B cell (primary cell): ENCODE data around the gene NUBP2. TPM values are rescaled to one million over a fixed set of nuclear protein-coding genes. Genes with fewer than 3 reads are reported as not detected.

Experiments
- ATAC-seq: fragments of 200-7000 bp; cut with Tn5 transposase; one replicate; pipeline ENCODE4 v1.10.0; 2021; ENCODE audit warnings: low read depth, mild to moderate bottlenecking, moderate number of reproducible peaks, moderate library complexity
- CTCF ChIA-PET: fragments of 350-600 bp; sonication (Branson Sonifier 250); formaldehyde crosslinking; loops from one replicate; lab custom pipeline; 2021; ENCODE audit warnings: antibody characterized with exemption, inconsistent platforms; lab: Charles Lee
- POLR2A ChIA-PET: fragments of 350-600 bp; sonication (Branson Sonifier 250); formaldehyde crosslinking; loops from one replicate; lab custom pipeline; 2021; ENCODE audit warnings: antibody characterized with exemption; lab: Charles Lee
- DNase-seq: peaks from one replicate; pipeline ENCODE4 v3.0.0; 2013
- H2AFZ ChIP-seq: 2 replicates; pipeline ENCODE4 v1.6.1; 2012; ENCODE audit warnings: mild to moderate bottlenecking, low read depth, low read length; ENCODE audit not compliant: insufficient read depth, poor library complexity, severe bottlenecking
- H3K27ac ChIP-seq, 2 donors: 1 replicate in 1 of 2; 2 replicates in 1 of 2; pipeline ENCODE4 v1.5.1; 2012 to 2013; ENCODE audit warnings: low read length in 2 of 2, mild to moderate bottlenecking in 2 of 2, moderate library complexity in 1 of 2
- H3K27me3 ChIP-seq, 4 experiments: fragments of 200-600 bp in 1 of 4; sonication (generic) in 1 of 4; replicated peaks in 1 of 4; 1 replicate in 2 of 4; 2 replicates in 2 of 4; pipeline versions ENCODE4 v1.6.1 to v1.7.0; 2013 to 2016; ENCODE audit warnings: low read length in 3 of 4, mild to moderate bottlenecking in 2 of 4, mixed read lengths in 1 of 4, moderate library complexity in 1 of 4; ENCODE audit not compliant: insufficient read depth in 4 of 4, control insufficient read depth in 3 of 4; ENCODE audit errors: control extremely low read depth in 1 of 4
- H3K36me3 ChIP-seq, 2 experiments: replicated peaks in 1 of 2; 1 replicate in 1 of 2; 2 replicates in 1 of 2; pipeline versions ENCODE4 v1.6.1 to v1.7.1; 2013; ENCODE audit warnings: low read length in 1 of 2; ENCODE audit not compliant: insufficient read depth in 2 of 2, control insufficient read depth in 1 of 2; ENCODE audit errors: control extremely low read depth in 1 of 2, extremely low read depth in 1 of 2
- H3K4me1 ChIP-seq, 2 donors: fragments of 200-600 bp in 1 of 2; sonication (generic) in 1 of 2; 1 replicate in 1 of 2; 2 replicates in 1 of 2; pipeline versions ENCODE4 v1.5.1 to v1.6.1; 2013 to 2017; ENCODE audit warnings: low read length in 2 of 2; ENCODE audit not compliant: control insufficient read depth in 2 of 2, insufficient read depth in 2 of 2
- H3K4me2 ChIP-seq: replicated peaks from 2 replicates; pipeline ENCODE3; 2012; ENCODE audit warnings: mild to moderate bottlenecking, low read depth, low read length; ENCODE audit not compliant: poor library complexity, severe bottlenecking
- H3K4me3 ChIP-seq, 5 experiments: fragments of 200-600 bp in 1 of 5; sonication (generic) in 1 of 5; 1 replicate in 3 of 5; 2 replicates in 2 of 5; pipeline versions ENCODE4 v1.5.1 to v1.7.0; 2011 to 2016; ENCODE audit warnings: low read length in 4 of 5, mild to moderate bottlenecking in 4 of 5, low read depth in 2 of 5, control low read depth in 1 of 5, moderate library complexity in 1 of 5; ENCODE audit not compliant: insufficient read depth in 1 of 5; ENCODE audit errors: control extremely low read depth in 1 of 5, extremely low read depth in 1 of 5
- H3K79me2 ChIP-seq: fragments of 200-600 bp; sonication (generic); one replicate; pipeline ENCODE4 v1.6.0; 2016; ENCODE audit warnings: low read length; ENCODE audit not compliant: control insufficient read depth, insufficient read depth
- H3K9ac ChIP-seq: fragments of 200-600 bp; sonication (generic); 2 replicates; pipeline ENCODE4 v1.6.1; 2017; ENCODE audit warnings: mild to moderate bottlenecking, low read length, moderate library complexity
- H3K9me3 ChIP-seq, 3 donors: one replicate each; pipeline versions ENCODE4 v1.6.1 to v1.7.1; 2013; ENCODE audit warnings: low read length in 2 of 3; ENCODE audit not compliant: control insufficient read depth in 2 of 3, insufficient read depth in 1 of 3; ENCODE audit errors: control extremely low read depth in 1 of 3
- H4K20me1 ChIP-seq: 2 replicates; pipeline ENCODE4 v1.6.0; 2012; ENCODE audit warnings: mild to moderate bottlenecking, low read length; ENCODE audit not compliant: insufficient read depth, control insufficient read depth, poor library complexity, severe bottlenecking
- H3K27ac Mint-ChIP-seq: one replicate; pipeline ENCODE4 v1.8.0; 2021; ENCODE audit warnings: mixed read lengths
- H3K27me3 Mint-ChIP-seq: one replicate; pipeline ENCODE4 v1.8.0; 2021; ENCODE audit warnings: mixed read lengths
- H3K4me1 Mint-ChIP-seq: one replicate; pipeline ENCODE4 v1.8.0; 2021; ENCODE audit warnings: mixed read lengths
- H3K4me3 Mint-ChIP-seq: one replicate; pipeline ENCODE4 v1.8.0; 2021; ENCODE audit warnings: mixed read lengths
- H3K9me3 Mint-ChIP-seq: one replicate; pipeline ENCODE4 v1.8.0; 2022; ENCODE audit warnings: mixed read lengths; ENCODE audit not compliant: insufficient read depth
- CTCF ChIP-seq: fragments of 200-600 bp; IDR thresholded peaks from one replicate; pipeline ENCODE4 v1.8.0; 2022; ENCODE audit warnings: antibody characterized with exemption, mild to moderate bottlenecking
- EZH2 ChIP-seq: IDR thresholded peaks from 2 replicates; pipeline ENCODE4 v1.6.1; 2012; ENCODE audit warnings: borderline replicate concordance, low read depth, mild to moderate bottlenecking, moderate library complexity, low read length; ENCODE audit not compliant: insufficient read depth, poor library complexity, severe bottlenecking
- WGBS: methylation state at CpG from one replicate; pipeline ENCODE4 v1.1.5; 2013; ENCODE audit warnings: missing lambda C conversion rate; ENCODE audit not compliant: insufficient coverage; 5-methylcytosine and 5-hydroxymethylcytosine counted together
- intact Hi-C: fragments of 100-400 bp; cut with micrococcal nuclease; formaldehyde crosslinking; loops from one replicate; pipeline ENCODE4 v1.10.0; 2022
- polyA minus RNA-seq: library from RNA; depleted of rRNA, polyadenylated mRNA; stranded (reverse); fragments of >200 nt; gene quantifications from 2 replicates; pipeline ENCODE4 v1.2.3, GENCODE V29; 2012
- polyA plus RNA-seq: library from polyadenylated mRNA; depleted of rRNA; stranded (reverse); fragments of >200 nt; gene quantifications from 2 replicates; pipeline ENCODE4 v1.2.3, GENCODE V29; 2012
- total RNA-seq, 2 donors: library from RNA; stranded (reverse); fragments of 120-200 nt in 1 of 2; gene quantifications; 1 replicate in 1 of 2; 2 replicates in 1 of 2; pipeline versions ENCODE4 v1.2.3 to v1.2.4, GENCODE V29; 2013 to 2022

Gene NUBP2
- total RNA-seq, result 50.2 and 52.6 TPM in 2 replicates
- total RNA-seq (2013), result 47.3 TPM
- 49.3 and 71.7 TPM in 2 replicates for polyA plus RNA-seq
- 53.4 and 59.3 TPM in 2 replicates for polyA minus RNA-seq

GRCh38 chr16:1782408-1783264, at the start of gene NUBP2, which contains the start of gene SPSB3:
Gene NUBP2, plus strand, starts transcription at chr16:1782960. Its CDS starts 61 bp downstream, at chr16:1783021.
Gene SPSB3, minus strand, starts transcription at chr16:1782571. Its CDS starts 1,088 bp downstream, at chr16:1781483.
- Histone ChIP-seq H3K9me3 (no peaks in the 10 kb centered on the region), H3K79me2 (peaks cover 65% of the 10 kb centered on the region), H3K4me1 (peaks cover 10 to 30% of the 10 kb centered on the region in 2 donors), H3K27me3 (no peaks in the 10 kb centered on the region), H3K36me3 (peaks cover 0 to 26% of the 10 kb centered on the region in 2 experiments), H3K4me2 (peak within 1 kb of the TSS; percentile 94), H3K4me3 (peak within 1 kb of the TSS; percentile 75 to 96 (median 83)), H4K20me1 (peaks cover 81% of the 10 kb centered on the region), H2AFZ (peak within 1 kb of the TSS; percentile 77), H3K9ac (peak within 1 kb of the TSS; percentile 89), H3K27ac (peak within 1 kb of the TSS; percentile 47 to 76)
- CTCF ChIA-PET, result interaction anchor here (0.6 to 2.3 kb wide), 12 partner anchors 8 to 1380 kb away, joined by 3 to 16 read pairs (median 4); partner anchors contain the start of genes EME2, FAHD1, HAGH and MAPK8IP3
- TF ChIP-seq EZH2 (no peak), CTCF (no peak)
- peaks cover 22% of the 10 kb centered on the region for H3K4me1 Mint-ChIP-seq
- no peaks in the 10 kb centered on the region for H3K9me3 Mint-ChIP-seq
- intact Hi-C loops, result loop anchor here (1.0 to 2.0 kb wide), 4 partner anchors 9 to 440 kb away; partner anchors contain the start of genes HAGH, MRPS34 and UQCC4
- POLR2A ChIA-PET, result interaction anchor here (0.5 to 2.0 kb wide), 7 partner anchors 11 to 362 kb away, joined by 3 to 27 read pairs (median 7); partner anchors contain the start of genes EME2, FAHD1, MAPK8IP3 and MRPS34
- H3K27ac Mint-ChIP-seq, result peak within 1 kb of the TSS; percentile 91
- DNase-seq, result peak; percentile 99
- ATAC-seq, result peak; percentile 85
- peak within 1 kb of the TSS; percentile 89 for H3K4me3 Mint-ChIP-seq
- H3K27me3 Mint-ChIP-seq, result no peaks in the 10 kb centered on the region
- WGBS, result under 1% methylated on average over 102 of the region's 102 CpGs
